Keratinocyte (primary cell): ENCODE data around the gene TUSC2.

Experiments
- CTCF ChIP-seq, 3 experiments: IDR thresholded peaks in 1 of 3; conservative IDR thresholded peaks in 1 of 3; optimal IDR thresholded peaks in 1 of 3; 2 replicates in 2 of 3; 3 replicates in 1 of 3; pipeline versions ENCODE3 to v1.5.1; 2011; ENCODE audit warnings: low read length in 3 of 3, mild to moderate bottlenecking in 3 of 3, moderate library complexity in 2 of 3, control low read depth in 1 of 3, inconsistent platforms in 1 of 3; ENCODE audit not compliant: insufficient read depth in 2 of 3; ENCODE audit errors: extremely low read depth in 1 of 3
- EZH2 ChIP-seq: IDR thresholded peaks from one replicate; pipeline ENCODE4 v1.6.1; 2012; ENCODE audit warnings: inconsistent platforms, mild to moderate bottlenecking, low read length, moderate library complexity

GRCh38 chr3:50296721-50297383 is 31.2 kb downstream of the TUSC2 start:
- no peak for TF ChIP-seq CTCF (optimal IDR thresholded peaks at IDR 0.05 in 1 of 3, IDR thresholded peaks at IDR 0.05 in 1 of 3, conservative IDR thresholded peaks at IDR 0.05 in 1 of 3; ENCODE audit: extremely low read depth in 1 of 3, insufficient read depth in 2 of 3, low read length in 3 of 3)
- TF ChIP-seq EZH2 = no peak
